Measurements from ENCODE around the gene ELOA2.
"Not testable (repeated sequence)": the region's sequence is repeated elsewhere in the genome, so short reads cannot be mapped to it uniquely, and the experiment has no call there.

ELOA2 gene

GRCh38 chr18:47035156-47035671 lies at the start of gene ELOA2:
TSS of gene ELOA2 (minus strand) at chr18:47035621. CDS start at chr18:47035264, 357 bp downstream.
- DNase-seq: no peak

- no peak for DNase-seq
Observed at GRCh38 chr18:47081578-47081977, 46.2 kb upstream of the ELOA2 start.

- no peak for DNase-seq
Observed at GRCh38 chr18:47080872-47081271, 45.5 kb upstream of the ELOA2 start.

- no peak for DNase-seq
Observed at GRCh38 chr18:47077111-47077510, 41.7 kb upstream of the ELOA2 start.

- no peak for DNase-seq
Observed at GRCh38 chr18:47075098-47075883, 39.9 kb upstream of the ELOA2 start.

GRCh38 chr18:47067648-47068047 lies 32.2 kb upstream of the ELOA2 start:
- DNase-seq: no peak

- DNase-seq: no peak
Observed at GRCh38 chr18:47063096-47063495, 27.7 kb upstream of the ELOA2 start.

GRCh38 chr18:47062471-47062870 lies 27.1 kb upstream of the ELOA2 start:
- no peak for DNase-seq

- no peak for DNase-seq
Observed at GRCh38 chr18:47054369-47054768, 18.9 kb upstream of the ELOA2 start.

- no peak for DNase-seq
Observed at GRCh38 chr18:47050468-47050867, 15.0 kb upstream of the ELOA2 start.

GRCh38 chr18:47040982-47041381 lies 5.6 kb upstream of the ELOA2 start:
- DNase-seq: no peak

GRCh38 chr18:47036927-47037578 lies 1.6 kb upstream of the ELOA2 start:
- DNase-seq: no peak

- no peak for DNase-seq
Observed at GRCh38 chr18:47036298-47036874, 965 bp upstream of the ELOA2 start.

- not testable (repeated sequence) for DNase-seq
Observed at GRCh38 chr18:47034591-47034990, 830 bp downstream of the ELOA2 start.

GRCh38 chr18:47032945-47033344 lies 2.5 kb downstream of the ELOA2 start:
- no peak for DNase-seq

- DNase-seq: not testable (repeated sequence)
Observed at GRCh38 chr18:47030887-47031286, 4.5 kb downstream of the ELOA2 start.

- DNase-seq: not testable (repeated sequence)
Observed at GRCh38 chr18:47029684-47030353, 5.6 kb downstream of the ELOA2 start.

GRCh38 chr18:47028738-47029137 lies 6.7 kb downstream of the ELOA2 start:
- DNase-seq: not testable (repeated sequence)

- DNase-seq: not testable (repeated sequence)
Observed at GRCh38 chr18:47025557-47026174, 9.8 kb downstream of the ELOA2 start.

- DNase-seq: not testable (repeated sequence)
Observed at GRCh38 chr18:47023769-47024465, 11.5 kb downstream of the ELOA2 start.

GRCh38 chr18:47022821-47023220 lies 12.6 kb downstream of the ELOA2 start:
- not testable (repeated sequence) for DNase-seq

GRCh38 chr18:47020757-47021156 lies 14.7 kb downstream of the ELOA2 start:
- not testable (repeated sequence) for DNase-seq

Measured in DMS79 (cell line).